NCI-H524 (cell line): Measurements from ENCODE around the gene SAMD14.

Source experiments
- DNase-seq, 2 experiments: peaks; one replicate each; lab custom pipeline; 2025; lab: John Stamatoyannopoulos, UW

The SAMD14 gene

DNA sequence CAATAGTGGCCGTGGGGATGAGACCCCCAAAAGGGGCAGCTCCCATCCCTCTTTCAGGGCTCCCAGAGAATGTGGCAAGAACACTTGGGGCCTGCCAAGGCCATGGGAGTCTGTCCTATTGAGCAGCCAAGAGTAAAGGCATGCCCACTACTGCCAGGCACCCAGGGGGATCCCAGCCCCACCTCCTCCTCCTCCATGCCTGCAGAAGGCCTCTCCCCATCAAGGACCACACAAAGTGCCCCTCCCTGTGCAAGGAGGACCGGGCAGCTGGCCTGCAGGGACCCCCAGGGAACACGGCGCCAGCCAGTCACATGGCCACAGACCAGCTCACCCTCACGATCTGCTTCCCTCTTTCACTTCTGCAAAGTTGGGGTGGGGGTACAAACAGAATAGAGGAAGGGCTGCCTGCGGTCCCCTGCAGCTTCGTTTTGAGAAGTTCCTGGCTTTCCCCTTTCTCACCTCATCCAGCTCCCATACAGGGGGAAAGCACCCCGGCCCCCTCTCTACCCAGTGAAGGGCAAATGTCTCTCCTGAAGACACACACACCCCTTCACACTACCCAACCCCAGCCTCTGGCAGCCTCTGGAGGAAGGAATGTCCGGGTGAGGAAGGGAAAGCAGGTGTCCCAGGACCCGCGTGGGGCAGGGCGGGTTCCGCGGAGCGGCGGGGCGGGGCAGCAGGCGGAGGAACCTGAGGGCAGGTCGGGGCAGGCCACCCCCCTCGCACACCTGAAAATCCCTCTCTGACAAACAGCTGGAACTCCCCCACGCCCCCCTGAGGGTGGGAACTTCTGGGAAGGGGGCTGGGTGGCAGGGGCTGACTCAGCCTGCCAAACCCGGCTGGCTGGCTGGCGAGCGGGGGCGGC is 18.5 kb upstream of the SAMD14 start:
- peak in 1 of 2 experiments; percentile 57 for DNase-seq

GRCh38 chr17:50147841-50148225 is 17.9 kb upstream of the SAMD14 start:
- no peak for DNase-seq

DNA sequence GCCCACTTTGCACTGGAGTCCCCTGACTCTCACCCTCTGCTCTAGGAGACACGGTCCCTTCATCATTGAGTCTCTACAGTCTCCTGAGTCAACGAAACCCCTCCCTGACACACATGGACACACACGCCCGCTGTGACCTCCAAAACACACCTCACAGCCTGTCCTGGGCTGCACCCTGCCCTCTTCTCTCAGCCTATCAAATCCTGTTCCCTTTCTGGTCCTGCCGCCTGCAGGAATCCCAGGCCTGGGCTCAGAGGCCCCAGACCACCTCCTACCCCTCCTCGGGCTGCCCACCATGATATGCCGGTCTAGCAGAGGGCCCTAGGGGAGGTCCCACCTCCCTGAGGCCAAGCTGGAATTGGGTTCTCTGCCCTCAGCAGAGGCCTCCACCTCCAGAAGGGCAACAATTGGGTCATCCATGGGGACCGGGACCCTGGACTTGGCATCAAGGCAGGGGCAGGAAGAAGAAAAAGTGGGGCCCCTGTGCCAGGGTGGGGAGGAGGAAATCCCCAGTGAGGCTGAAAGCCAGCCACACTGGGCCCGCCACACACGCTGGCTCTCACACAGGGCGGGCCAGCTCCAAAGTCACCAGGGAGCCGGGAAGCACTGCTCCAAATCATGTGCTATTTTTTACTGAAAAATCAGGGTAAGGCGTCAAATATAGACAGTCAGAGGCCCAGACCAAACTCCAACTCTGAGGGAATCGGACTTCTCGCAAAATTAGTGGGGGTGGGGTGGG is 17.1 kb upstream of the SAMD14 start:
- DNase-seq, result no peak

DNA sequence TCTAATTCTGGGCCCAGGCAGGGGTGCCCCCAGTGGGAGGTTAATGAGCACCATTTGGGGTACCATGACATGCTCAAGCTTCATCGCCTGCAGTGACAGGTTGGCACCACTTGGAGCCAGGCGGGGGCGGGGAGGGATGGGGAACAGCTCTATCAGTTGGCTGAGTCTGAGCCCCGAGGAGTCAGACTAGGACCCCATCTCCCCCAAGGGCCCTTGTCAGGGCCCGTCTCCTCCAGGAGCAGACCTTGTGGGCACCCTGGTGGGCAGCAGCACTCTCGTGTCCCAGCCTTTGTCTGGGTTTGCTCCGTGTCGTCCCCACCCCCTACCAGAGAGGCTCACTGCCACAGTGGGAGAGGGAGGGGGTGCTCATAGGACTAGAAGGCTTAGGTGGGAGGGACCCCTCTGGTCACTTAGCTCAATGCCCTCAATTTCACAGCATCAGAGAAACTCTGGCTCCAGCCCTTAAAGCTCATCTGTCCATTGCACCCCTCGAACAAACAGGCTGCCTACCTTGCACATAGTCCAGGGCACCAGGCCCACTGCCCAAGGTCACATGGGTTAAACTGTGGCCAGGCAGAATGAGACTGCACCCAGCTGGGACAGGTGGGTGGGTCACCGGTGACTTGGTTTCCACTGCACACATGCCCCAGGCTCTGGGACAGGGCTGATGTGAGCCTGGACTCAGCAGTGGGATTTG is 16.4 kb upstream of the SAMD14 start:
- DNase-seq, result no peak

DNA sequence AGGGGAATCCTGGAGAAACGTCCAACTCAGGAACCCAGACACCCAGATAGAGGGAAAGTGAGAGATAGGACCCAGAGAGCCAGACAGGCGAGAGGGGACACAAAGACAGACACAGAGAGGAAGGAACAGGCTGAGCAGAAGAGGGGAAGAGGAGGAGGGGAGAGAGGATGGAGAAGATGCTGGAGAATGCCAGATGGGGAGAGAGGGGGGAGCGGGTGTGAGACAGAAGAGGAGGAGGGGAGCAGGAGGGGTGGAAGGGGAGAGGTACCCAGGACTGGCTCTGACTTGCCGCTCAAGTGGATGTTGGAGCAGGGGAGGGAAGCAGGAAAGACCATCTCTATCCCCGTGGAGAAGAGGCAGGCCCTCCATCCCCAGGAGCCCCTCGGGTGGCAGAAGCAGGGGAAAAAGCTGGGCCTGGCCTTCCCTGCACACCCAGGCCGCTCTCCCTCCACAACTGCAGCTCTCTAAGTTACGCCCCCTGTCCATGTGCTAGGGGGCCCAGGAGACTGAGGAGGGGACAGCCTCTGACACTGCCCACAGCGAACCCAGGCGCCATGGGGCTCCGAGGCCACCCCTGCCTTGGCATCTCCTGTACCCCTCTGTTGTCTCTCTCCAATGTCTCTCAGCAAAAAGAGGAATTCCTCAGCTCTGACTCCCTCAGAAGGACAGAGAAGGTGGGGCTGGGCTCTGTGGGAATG is 15.7 kb upstream of the SAMD14 start:
- peak; percentile 56 to 78 for DNase-seq

GRCh38 chr17:50144845-50145531 is 15.0 kb upstream of the SAMD14 start:
- DNase-seq, result no peak

GRCh38 chr17:50144355-50144754 is 14.4 kb upstream of the SAMD14 start:
- no peak for DNase-seq

DNA sequence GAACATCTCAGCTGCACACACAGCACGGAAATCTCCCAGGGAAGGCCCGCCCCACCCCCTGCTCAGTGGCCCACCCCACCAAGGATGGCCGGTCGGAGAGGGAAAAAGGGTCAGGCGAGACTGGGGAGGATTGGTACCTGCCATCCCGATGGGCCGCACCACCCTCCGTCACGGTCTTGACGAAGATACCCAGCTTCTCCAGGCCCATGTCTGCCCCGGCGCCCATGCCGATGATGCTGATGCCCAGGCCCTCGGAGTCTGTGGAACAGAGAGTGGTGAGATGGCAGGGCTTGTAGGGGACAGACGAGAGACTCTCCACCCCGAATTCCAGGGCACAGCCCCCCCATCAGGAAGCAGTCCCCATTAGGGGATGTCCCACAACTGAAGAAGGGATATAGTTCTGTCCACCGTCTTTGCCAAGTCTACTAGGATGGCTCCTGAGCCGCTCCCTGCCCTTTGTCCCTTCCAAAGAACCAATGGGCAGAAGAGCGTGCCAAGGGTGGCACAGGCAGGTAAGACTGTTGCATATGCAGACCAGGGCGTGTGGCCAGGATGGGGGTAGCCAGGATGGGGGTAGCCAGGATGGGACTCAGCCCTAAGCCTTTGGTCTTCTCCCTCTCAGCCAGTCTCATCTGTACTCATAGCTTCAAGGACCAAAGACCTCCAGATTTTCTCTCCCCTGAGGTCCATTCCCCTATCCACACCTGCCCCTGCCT is 13.7 kb upstream of the SAMD14 start:
- no peak for DNase-seq

GRCh38 chr17:50141745-50142110 is 11.8 kb upstream of the SAMD14 start:
- DNase-seq, result no peak

GRCh38 chr17:50141026-50141744 is 11.2 kb upstream of the SAMD14 start:
- no peak for DNase-seq

GRCh38 chr17:50139950-50140885 is 10.3 kb upstream of the SAMD14 start:
- peak; percentile 17 to 55 for DNase-seq

GRCh38 chr17:50139185-50139783 is 9.3 kb upstream of the SAMD14 start:
- DNase-seq, result no peak

DNA sequence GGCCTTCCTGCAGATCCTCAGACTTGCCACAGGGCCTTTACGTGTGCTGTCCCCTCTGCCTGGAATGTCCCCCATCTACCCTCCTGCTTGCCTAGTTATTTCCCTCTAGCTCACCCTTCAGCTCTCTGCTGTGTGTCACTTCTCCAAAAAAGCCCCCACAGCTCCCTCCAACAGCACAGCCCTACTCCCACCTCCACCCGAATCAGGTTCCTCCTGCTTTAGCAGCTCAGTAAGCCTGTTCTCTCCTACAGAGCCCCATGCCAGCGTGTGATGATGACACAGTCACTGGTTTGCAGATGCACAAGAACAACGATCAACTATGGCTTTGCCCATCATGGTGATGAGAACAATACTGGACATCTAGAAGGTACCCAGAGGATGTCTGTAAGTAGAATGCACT is 7.1 kb upstream of the SAMD14 start:
- DNase-seq, result no peak

DNA sequence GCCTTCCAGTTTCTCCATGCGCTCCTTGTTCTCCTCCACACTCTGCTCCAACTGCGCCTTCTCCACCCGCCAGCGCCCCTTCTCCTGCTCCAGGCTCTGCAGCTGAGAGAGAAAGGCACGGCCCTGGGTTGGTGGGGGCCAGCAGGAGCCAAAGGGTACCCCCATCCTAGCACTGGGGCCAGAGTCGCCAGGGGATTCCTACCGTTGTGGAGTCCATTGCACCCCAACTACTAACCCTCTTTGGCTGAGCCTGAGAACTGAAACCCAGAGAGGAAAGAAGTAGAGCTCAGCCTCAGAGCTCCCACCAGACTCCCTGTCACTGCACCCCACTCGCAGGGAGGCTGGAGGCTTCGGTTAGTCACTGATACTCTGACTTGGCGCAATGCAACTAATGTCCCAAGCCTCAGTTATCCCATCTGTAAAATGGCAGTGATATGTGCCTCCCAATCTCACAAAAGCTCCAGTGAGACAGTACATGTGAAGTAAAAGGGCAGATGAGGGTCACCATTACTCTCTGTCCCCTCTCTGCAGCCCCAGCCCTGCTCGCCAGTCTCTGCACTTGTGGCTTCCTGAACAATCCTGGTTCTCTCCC is 6.2 kb upstream of the SAMD14 start:
- no peak for DNase-seq

GRCh38 chr17:50135316-50136095 is 5.5 kb upstream of the SAMD14 start:
- no peak for DNase-seq

DNA sequence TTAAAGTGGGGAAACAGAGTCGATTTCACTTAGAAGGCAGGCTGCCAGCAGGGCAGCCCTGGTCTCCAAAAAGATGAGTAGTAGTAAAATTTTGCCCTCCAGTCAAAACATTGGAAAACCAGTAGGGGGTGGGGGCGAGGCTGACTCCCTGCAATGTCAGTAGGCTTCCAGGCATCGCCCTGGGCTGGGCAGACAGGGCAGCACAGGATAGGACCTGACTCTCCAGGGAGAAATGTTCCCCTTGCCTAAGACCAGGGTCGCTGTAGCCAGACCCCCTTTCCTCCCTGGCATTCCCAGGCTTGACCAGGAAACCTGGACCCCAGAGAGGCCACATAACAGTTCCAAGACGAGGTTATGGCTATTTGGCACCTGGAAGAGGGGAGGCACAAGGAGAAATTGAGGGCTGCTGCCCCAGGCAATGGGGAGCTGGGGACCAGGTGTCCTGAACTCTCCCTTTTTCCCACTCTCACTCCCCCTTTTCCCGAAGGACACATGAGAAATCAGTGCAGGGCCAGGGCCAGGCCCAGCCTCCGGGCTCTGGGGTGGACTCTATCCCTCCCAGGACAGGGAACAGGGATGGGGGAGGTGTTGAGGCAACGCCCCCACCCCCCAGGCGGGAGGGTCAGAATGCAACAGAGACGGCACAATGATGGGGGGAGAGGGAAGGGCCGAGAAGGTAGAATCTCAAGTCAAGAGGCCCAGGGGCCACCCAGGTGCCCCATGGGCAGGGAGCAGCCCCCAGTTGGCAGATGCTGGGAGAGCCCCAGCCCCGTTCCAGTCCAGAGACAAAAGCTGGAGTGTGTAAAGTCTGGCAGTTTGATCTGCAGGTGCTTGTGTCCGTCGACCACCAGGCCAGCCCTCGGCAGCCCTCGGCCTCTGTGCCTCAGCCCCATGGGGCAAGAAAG is 4.5 kb upstream of the SAMD14 start:
- peak in 1 of 2 experiments; percentile 13 for DNase-seq

DNA sequence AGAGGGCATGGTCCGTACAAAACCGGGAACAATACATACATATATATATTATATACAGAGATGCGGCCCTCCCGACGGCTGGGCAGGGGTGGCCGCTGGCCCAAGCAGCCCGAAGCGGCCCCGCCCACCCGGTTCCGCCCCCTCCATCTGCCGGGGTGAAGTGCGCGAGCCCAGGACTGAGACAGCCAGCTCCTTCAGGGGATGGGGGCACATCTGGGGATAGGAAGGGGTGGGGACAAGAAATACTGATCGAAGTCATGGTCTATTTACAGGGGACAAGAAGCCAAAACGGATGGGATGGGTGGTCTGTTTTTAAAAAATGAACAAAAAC is 3.8 kb upstream of the SAMD14 start:
- peak in 1 of 2 experiments; percentile 57 for DNase-seq
